Psoas muscle (tissue), 8 donors: Measurements from ENCODE around the gene DIDO1. TPM values are rescaled to one million over a fixed set of nuclear protein-coding genes. Genes with fewer than 3 reads are reported as not detected.

Experiments
- ATAC-seq, 4 donors: fragments of 200-7000 bp; cut with Tn5 transposase; one replicate each; pipeline ENCODE4 v1.9.1; 2020; ENCODE audit warnings: moderate library complexity in 3 of 4, mild to moderate bottlenecking in 2 of 4
- DNase-seq, 2 donors: peaks; one replicate each; pipeline ENCODE4 v3.0.0-alpha.2; 2020
- H3K27ac ChIP-seq: fragments of 200-600 bp; one replicate; pipeline ENCODE4 v1.8.0; 2022
- H3K27me3 ChIP-seq, 3 donors: fragments of 200-600 bp in 1 of 3; one replicate each; pipeline versions ENCODE4 v1.6.1 to v1.8.0; 2013 to 2022; ENCODE audit warnings: low read length in 2 of 3, mild to moderate bottlenecking in 2 of 3, moderate library complexity in 1 of 3; ENCODE audit not compliant: insufficient read depth in 3 of 3
- H3K36me3 ChIP-seq, 2 donors: fragments of 200-600 bp in 1 of 2; one replicate each; pipeline versions ENCODE4 v1.6.1 to v1.8.0; 2013 to 2022; ENCODE audit warnings: low read depth in 1 of 2, mild to moderate bottlenecking in 1 of 2, moderate library complexity in 1 of 2; ENCODE audit not compliant: insufficient read depth in 1 of 2
- H3K4me1 ChIP-seq: fragments of 200-600 bp; one replicate; pipeline ENCODE4 v1.8.0; 2022
- H3K4me3 ChIP-seq: fragments of 200-600 bp; one replicate; pipeline ENCODE4 v1.8.0; 2022; ENCODE audit warnings: mild to moderate bottlenecking
- H3K9me3 ChIP-seq: fragments of 200-600 bp; one replicate; pipeline ENCODE4 v1.8.0; 2022
- CTCF ChIP-seq: fragments of 200-600 bp; IDR thresholded peaks from one replicate; pipeline ENCODE4 v1.8.0; 2022; ENCODE audit warnings: antibody characterized with exemption
- WGBS, 3 donors: extraction: QIAGEN DNeasy Blood & Tissue Kit; methylation state at CpG; one replicate each; pipeline versions ENCODE4 v1.1.6 to v1.1.7; 2013; 5-methylcytosine and 5-hydroxymethylcytosine counted together
- intact Hi-C, 2 donors: fragments of 100-400 bp; cut with DNase I; formaldehyde crosslinking; loops; one replicate each; pipeline versions ENCODE4 v1.11.0 to v1.14.2; 2022
- polyA plus RNA-seq, 3 donors: library from polyadenylated mRNA; stranded (reverse); fragments of 200-250 nt; gene quantifications; one replicate each; pipeline ENCODE4 v1.2.3, GENCODE V29; 2013
- total RNA-seq, 4 donors: library from RNA; stranded (reverse); fragmentation: NEBNext Ultra II Directional in 2 of 4; extraction: Animal tissue kit (Norgen Biotek cat#: 25700) in 2 of 4; gene quantifications; one replicate each; pipeline versions ENCODE4 v1.2.1 to v1.2.4, GENCODE V29; 2021 to 2023
- donor health status: healthy with polysubstance abuse.
- donor health status: DM: no; HTN: no; CAD: no; lungs with moderate emphysema.
- donor health status: Bipolar disorder and iron deficiency.
- donor health status: healthy.
- donor health status: DM: yes; HTN: yes; CAD: no.
- donor health status: DM: no; HTN: no; CAD: no.
- donor health status: DM: no; HTN: no; CAD: no.
- donor health status: DM: yes; HTN: yes; CAD: no.

DIDO1 gene
- total and polyA plus RNA-seq, 7 donors: 10.0 to 32.4 (median 23.9) TPM

DNA sequence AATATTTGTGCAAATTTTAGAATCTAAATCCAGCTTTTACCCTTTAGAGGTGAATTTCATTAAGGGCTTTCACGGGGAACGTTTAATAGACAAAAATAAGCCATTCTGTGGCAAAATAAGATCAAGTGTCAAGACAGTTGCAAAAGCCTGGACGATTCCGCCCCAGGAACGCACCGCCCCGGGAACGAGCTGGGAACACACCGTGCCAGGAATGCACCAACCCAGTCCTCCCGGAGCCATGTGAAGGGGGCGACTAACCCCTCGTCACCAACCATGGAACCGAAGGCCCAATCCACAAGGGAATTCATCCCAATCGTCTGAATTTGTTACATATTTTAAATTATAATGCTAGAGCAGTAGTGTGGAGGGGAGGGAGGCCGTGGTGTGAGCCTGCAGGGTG, 43.9 kb downstream of the DIDO1 start:
- DNase-seq: peak in 1 of 2 donors; percentile 39
- H3K9me3 ChIP-seq: no peaks in the 10 kb centered on the region
- intact Hi-C loops: no loop called here
- TF ChIP-seq CTCF: no peak
- no peak overlapping the region for H3K4me3 ChIP-seq
- WGBS, 3 donors: 82 to 85% (median 84%) methylated on average over 15 of the region's 15 CpGs
- H3K27me3 ChIP-seq: no peaks in the 10 kb centered on the region
- peaks cover 7 to 37% of the 10 kb centered on the region in 2 donors for H3K36me3 ChIP-seq
- peaks cover 3% of the 10 kb centered on the region for H3K4me1 ChIP-seq
- H3K27ac ChIP-seq: no peak overlapping the region
- ATAC-seq: no peak

GRCh38 chr20:62881662-62882395, 44.5 kb downstream of the DIDO1 start:
- DNase-seq (peak in 1 of 2 donors; percentile 49), ATAC-seq (no peak)
- H3K27me3 ChIP-seq: no peaks in the 10 kb centered on the region
- no peak overlapping the region for H3K27ac ChIP-seq
- H3K4me1 ChIP-seq: peaks cover 9% of the 10 kb centered on the region
- peaks cover 7 to 31% of the 10 kb centered on the region in 2 donors for H3K36me3 ChIP-seq
- H3K9me3 ChIP-seq: no peaks in the 10 kb centered on the region
- TF ChIP-seq CTCF: no peak
- no peak overlapping the region for H3K4me3 ChIP-seq
- 92 to 95% (median 93%) methylated on average over 46 of the region's 46 CpGs for WGBS, 3 donors
- intact Hi-C loops: no loop called here

DNA sequence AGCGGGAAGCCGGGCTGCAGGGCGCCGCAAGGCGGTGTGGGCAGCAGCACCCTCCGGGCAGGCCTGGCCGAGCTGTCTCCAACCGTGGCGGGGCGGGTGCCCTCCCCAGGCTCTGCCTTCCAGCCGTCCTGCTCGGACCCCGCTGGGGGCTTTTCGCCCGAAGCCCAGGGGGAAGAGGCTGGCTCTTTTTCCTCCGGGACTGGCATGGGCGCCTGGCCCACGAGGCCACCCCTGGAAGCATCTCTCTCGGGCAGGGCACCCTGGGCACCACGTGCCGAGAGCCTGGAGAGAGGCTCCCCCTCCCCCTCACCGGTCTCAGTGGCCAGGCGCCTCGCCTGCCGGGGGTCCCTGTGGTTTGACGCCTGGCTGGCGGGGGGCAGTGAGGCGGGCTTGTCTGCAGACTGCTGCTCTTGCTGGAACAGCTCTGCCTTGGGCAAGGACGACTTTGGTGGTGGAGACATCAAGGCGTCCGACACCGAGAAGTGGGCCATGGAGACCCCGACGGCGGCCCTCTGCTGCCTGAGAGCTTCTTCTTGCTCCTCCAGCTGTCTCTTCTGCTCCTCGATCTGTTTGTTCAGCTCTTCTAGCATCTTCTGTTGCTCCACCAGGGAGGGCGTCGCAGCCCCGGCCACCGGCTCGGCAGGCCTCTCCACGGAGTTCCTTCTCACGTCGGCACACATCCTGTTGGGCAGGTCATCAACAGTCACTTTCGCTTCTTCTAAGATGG, 45.2 kb downstream of the DIDO1 start:
- WGBS, 3 donors: 93 to 95% (median 94%) methylated on average over 39 to 45 of the region's 45 CpGs
- H3K27me3 ChIP-seq: no peaks in the 10 kb centered on the region
- no peak for TF ChIP-seq CTCF
- no peak overlapping the region for H3K27ac ChIP-seq
- intact Hi-C loops: no loop called here
- no peaks in the 10 kb centered on the region for H3K9me3 ChIP-seq
- DNase-seq: peak in 1 of 2 donors; percentile 43
- ATAC-seq: no peak
- peaks cover 12% of the 10 kb centered on the region for H3K4me1 ChIP-seq
- no peak overlapping the region for H3K4me3 ChIP-seq
- peaks cover 7 to 24% of the 10 kb centered on the region in 2 donors for H3K36me3 ChIP-seq

GRCh38 chr20:62880147-62880934, 46.0 kb downstream of the DIDO1 start:
- TF ChIP-seq CTCF: no peak
- intact Hi-C loops: no loop called here
- no peak for ATAC-seq
- Histone ChIP-seq H3K4me1 (peaks cover 16% of the 10 kb centered on the region), H3K27ac (no peak overlapping the region), H3K27me3 (no peaks in the 10 kb centered on the region), H3K36me3 (peaks cover 7 to 20% of the 10 kb centered on the region in 2 donors), H3K4me3 (no peak overlapping the region), H3K9me3 (no peaks in the 10 kb centered on the region)
- 92 to 94% (median 92%) methylated on average over 37 of the region's 37 CpGs for WGBS, 3 donors
- DNase-seq: peak in 1 of 2 donors; percentile 55
